ENCODE results near the gene SLC8A1. TPM values are rescaled to one million over a fixed set of nuclear protein-coding genes. Genes with fewer than 3 reads are reported as not detected.
A peak's percentile ranks its signal among the peaks of the same experiment; 100 is the strongest.

Gene SLC8A1
- total RNA-seq, 1 donor from 2014 or later: 0.13 TPM

DNA sequence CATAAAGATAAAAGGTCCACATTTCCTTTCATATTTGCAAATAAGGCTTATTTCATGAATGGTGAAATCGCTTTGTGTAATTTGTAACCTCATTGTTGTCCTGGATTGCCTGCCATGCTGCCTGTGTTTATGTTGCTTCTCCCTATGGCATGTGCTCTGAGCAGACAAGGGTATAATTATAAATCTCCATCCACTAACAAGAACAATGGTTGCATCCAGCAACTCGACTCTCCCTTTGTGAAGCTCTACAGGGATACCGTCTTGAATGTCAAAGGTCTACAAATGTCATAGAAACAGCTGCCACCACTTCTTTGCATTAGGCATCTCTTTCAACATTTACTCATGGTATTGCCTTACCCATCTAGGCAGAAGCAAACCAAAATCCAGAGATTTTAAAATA is 209.6 kb downstream of the SLC8A1 start:
- DNase-seq (ENCODE audit: low read depth in 2 of 2): no peak

DNA sequence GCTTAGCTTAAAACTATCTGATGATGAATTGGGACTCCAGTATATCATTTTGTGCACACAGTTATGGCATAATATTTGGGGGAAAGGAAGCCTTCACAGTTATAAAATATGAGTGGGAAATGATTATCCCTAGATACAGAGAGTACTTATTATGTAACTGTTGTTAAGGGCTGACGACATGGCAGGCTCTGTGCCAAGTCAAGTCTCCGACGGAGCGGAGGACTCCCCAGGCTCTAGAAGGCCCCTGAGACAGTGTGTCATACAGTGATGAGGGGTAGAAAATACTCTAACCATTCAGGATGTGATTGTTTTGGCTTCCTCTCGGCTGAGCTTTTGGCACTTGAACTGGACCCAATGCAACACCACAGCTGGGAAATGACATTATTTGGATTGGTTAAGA is 211.8 kb downstream of the SLC8A1 start:
- DNase-seq (ENCODE audit: low read depth in 2 of 2): peak in 1 of 2 donors; percentile 46

DNA sequence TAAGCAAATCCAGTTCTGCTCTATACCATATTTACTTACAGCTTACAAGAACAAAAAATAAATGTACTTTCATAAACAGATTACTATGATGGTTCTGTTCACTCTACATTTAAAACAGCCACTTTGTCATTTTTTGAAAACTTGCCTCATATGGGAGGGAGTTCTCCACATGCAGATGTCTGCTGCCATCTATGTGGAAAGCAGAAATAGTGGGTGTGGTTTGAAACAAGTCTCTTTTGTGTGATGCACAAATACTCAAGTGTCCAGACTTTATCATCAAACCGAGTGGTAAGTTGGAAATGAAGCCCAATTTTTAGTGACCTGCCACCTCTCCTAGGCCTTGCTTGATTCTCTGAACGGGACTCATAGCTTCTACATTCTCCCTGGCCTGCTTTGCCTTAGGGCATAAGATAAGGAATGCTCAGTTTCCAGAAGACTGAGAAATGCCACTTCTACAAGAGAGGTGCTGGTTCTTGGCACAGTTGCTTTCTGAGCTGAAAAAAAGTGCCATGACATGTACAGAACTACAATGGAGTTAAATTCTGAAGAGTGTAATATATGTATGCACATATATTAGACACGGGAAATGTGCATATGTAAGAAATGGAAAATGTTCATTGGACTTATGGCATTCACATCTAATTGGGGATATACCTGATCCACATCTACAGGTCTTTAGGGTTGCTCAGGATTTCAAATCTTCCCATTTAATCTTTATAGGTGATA is 221.0 kb downstream of the SLC8A1 start:
- no peak for DNase-seq (ENCODE audit: low read depth in 2 of 2)

DNA sequence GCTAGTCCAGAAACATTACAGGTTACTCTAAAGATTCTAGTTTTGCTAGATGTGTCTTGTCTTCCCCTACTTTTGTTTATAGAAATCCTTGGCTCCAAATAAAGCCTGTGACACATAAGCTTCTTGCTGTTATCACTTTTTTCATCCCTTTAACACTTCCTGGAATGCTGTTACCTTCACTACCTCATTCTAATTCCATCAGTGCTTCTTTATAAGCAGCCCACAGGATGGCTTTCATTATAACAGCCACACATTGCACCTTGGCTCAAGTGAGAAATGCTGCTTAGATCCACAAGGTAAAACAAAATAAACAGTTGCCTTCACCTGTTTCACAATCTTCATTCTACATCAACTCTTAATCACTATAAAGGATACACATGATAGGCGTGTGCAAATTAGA is 221.7 kb downstream of the SLC8A1 start:
- DNase-seq (ENCODE audit: low read depth in 2 of 2): no peak

DNA sequence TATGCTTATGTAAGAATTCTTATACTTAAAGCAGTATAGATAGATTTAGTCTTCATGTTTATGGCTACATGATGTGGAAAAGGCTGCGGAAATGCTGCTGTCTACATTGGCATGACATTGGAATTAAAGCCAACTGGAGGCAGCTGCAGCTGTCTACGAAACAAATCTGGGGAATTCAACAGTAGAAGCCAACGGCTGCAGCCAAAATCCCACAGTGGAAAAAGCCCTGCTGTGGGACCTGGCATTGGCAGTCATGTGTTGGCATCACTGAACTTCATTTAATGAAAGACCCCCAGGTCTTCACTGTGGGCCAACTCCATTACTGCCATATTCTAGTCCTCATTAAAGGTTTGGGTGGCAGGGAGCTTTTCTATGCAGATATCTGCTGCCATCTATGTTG is 223.6 kb downstream of the SLC8A1 start:
- no peak for DNase-seq (ENCODE audit: low read depth in 2 of 2)

DNA sequence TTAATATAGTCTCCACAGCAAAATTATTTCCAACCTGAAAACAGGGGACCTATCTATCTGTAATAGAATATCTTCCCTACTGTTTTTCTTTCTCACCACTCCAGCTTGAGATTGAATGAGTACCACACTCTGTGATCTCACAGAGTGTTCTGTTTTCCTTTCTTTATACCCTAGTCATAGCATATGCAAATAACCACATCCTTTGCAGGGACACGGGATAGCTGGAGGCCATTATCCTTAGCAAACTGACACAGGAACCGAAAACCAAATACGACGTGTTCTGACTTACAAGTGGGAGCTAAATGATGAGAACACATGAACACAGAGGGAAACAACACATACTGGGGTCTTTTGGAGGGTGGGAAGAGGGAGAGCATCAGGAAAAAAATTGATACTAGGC is 224.7 kb downstream of the SLC8A1 start:
- no peak for DNase-seq (ENCODE audit: low read depth in 2 of 2)

DNA sequence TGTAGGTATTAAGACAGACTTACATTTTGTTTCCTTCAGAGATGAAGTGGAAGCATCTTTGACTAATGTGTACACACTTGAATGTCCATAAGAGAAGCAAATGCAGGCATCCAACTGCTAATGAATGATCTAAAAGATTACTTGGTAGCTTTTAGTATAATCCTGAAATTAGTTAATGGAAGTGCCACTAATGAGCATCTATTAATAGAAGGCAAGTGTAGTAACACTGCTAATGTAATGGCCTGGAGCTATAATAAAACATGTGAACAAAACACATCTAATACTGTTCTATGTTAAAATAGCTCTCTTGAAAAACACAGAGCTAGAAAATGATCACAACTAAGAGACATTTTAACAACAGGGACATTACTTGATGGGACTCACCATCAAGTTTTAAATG is 225.3 kb downstream of the SLC8A1 start:
- DNase-seq (ENCODE audit: low read depth in 2 of 2): no peak

DNA sequence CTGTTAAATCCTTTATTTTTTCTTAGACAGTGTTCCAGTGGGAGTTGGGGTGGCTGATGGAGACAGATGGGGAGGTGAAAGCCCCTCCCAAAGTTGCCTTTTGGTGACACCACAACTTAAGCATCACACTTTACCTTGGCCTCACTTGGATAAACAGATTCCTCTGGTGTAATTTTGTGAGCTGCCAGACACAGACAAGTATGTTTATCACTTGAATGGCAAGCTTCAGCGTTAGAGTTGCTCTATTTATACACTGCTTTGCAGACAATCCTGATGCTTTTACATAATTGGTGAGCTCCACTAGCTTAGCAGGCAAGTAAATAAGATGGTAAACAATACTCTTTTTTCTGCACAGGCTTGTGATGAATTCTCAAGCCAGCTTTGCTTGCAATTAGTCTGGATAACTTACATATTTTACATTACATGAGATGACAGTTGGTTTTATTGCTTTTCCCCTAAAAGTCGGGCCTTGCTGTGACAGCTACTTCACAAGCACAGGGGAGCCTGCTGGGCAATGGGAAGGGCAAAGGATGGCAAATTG is 226.2 kb downstream of the SLC8A1 start:
- no peak for DNase-seq (ENCODE audit: low read depth in 2 of 2)

DNA sequence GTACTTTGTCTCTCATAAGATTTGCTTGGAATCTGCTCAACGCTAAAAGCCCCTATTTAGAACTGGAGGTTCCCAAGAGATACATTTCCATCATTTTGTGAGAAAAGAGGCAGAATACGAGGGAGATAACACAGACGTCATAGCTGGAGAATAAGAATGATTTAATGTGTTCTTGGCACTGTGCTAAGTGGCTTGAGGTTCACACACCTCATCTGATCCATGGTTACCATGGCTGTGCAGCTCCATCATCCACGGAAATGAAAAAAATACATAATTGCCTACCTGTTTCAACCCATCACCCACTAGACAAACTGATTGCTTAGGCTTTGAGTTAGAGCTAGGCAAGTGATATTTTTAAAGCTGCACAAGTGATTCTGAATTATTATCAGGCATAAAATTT is 227.6 kb downstream of the SLC8A1 start:
- DNase-seq (ENCODE audit: low read depth in 2 of 2): no peak

DNA sequence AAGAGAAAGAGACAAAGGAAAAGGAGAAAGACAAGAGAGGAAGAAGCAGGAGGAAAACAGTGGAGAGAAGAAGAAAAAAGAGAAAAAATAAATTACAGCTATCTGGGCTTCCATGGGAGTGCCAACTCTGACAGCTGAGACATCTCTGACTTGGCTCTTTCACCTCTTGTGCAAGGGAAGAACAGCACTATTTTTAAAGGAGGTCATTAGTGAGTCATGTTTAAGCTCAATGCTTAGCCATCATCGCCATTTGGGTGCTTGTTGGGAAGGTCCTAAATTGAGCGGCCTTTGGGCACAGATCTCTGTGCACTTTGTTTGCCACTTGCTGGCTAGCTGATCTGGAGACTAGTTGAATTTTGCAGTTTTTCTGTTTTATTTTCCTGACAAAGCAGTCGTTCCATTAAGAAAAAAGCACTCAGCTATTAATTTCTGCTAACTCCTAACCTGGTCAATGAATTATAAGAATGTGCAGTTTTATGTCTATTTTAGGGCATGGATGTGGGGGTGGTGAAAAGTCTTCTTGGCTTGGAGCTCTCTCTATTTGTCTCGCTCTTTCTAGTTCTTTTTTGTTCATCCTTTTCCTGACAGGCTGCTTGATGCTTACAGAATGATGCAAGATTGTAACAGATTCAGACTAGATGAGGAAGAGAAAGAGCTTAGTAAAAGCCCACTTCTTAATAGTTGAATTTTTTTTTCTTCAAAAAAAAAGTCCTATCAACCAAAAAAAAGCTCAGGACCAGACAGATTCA is 231.5 kb downstream of the SLC8A1 start:
- DNase-seq (ENCODE audit: low read depth in 2 of 2): no peak

DNA sequence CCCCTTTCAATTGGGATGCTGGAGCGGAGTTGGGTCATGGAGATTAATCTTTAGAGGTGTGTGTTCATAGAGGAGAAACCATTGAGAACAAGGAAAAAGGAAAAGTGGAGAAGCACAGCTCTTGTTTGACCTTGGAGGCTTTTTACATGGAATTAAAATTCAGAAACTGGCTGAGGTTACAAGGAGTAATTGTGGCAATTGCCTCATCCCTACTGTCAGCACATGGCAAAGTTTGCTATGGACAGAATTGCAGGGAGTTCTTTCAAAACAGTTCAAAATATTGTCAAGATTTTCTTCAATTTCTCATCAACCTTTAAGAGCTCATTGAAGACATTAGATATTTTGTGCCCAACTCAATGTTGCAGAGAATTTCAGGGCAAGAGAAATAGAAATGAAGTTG is 232.7 kb downstream of the SLC8A1 start:
- DNase-seq (ENCODE audit: low read depth in 2 of 2): no peak

DNA sequence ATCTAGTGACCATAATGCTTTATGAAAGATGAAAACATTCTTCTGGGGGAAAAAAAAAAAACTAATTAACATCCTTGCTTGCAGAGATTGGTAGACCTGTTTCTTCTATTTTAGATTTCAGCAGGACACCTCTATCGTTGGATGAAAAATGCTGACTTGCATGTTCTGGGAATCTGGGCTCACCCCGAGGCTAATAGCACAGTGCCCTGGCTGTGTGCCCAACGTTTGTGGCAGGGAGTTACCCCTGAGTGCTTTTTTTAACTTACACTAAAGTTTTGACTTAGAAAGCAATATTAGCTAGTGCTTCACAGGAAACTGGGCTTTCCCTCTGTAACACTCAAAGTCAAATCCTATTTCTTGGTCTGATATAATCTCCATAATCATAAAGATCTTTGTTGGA is 233.2 kb downstream of the SLC8A1 start:
- DNase-seq (ENCODE audit: low read depth in 2 of 2): no peak

DNA sequence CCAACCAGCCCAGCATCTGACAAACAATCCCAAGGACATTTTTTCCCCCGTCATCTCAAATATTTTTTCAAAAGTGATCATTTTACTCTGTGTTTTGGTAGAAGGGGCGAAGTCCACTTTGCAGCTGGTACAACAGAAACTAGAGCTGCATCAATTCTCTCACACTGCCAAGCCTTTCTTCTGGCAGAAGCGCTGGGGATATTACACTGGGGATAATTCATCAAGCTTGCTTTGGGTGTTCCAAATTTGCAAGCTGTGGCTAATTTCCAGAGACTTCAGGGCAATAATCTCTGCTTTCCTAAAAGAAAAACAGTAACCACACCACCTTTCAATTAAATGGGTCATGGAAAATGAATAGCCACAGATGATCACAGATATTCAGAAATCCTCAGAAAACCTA is 238.3 kb downstream of the SLC8A1 start:
- DNase-seq (ENCODE audit: low read depth in 2 of 2): no peak

DNA sequence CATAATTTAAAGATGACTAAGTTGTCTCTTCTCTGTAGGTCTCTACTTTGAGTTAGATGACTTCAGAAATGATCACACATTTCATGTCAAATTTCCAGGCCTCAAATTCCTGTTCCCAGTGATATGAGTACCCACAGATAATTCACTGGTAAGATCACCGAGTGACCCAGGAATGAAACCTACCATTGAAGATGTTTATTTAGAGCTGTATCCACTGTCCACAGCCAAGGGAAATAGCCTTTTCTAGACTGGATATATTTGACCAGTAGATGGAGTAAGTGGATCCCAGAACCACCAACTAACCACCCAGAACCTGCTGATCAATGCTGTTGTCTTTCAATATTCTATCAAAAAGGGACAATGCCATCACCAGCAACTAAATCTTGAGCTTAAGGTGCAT is 238.8 kb downstream of the SLC8A1 start:
- peak in 1 of 2 donors; percentile 5 for DNase-seq (ENCODE audit: low read depth in 2 of 2)

DNA sequence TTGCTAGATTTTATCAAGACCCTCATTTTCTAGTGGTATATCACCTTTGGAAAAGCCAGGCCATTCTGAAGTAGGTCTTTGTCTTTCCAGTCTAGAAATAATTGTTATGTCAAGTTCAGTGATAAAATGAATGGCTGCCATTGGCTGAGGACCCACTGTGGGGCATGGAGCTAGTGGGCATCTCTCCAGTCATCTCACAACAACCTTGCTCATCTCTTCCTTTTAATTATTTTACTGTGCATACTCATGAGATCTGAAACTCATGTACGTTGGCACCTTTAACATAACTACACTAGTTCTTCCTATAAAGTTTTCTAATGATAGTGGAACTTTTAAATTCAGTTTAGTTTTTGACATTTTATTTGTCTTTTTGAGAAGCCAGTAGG is 240.9 kb downstream of the SLC8A1 start:
- DNase-seq (ENCODE audit: low read depth in 2 of 2): no peak

DNA sequence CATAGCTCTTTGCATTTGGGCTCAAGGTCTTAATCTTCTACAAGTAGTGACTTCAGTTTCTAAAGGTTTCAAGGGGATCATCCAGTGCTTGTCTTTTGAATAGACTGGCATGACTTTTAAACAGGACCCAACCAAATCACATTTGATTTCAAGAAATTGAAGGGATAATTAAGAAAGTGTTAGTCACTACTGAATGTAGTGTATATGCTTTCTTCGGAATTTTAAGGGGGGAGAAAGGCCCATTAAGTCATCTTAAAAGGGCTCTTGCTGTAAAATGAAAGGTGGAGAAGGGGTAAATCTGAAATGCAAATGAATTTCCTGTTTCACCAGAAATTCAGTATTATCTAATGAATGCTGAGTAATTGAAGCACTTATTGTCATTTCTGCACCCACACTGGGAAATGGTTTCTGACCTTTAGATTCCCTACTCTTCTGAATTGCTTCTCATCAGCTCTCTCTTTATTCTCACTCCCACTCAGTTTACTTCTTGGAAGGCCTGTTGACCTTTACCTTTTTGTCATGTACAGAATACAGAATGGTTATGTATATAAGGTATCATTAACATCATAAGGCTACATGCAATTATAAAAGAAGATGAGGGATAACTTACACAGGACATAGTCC is 241.4 kb downstream of the SLC8A1 start:
- no peak for DNase-seq (ENCODE audit: low read depth in 2 of 2)

DNA sequence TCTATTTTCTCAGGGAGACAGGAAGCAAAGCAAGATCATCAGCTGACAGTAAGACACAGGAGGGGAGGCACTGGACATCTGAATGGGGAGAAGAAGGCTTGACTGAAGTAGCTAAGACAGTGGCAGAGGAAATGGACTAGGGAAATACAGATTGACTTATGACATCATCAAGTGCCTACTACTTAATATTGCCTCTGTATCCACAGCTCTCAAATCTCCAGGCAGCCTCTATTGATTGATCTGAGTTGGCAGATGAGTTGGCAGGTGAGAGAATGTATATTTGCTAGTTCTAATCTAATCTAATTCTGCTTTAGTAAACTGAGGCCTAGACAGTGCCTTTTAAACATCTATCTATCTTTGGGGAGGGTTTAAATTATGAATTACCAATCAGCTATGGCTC is 242.1 kb downstream of the SLC8A1 start:
- DNase-seq (ENCODE audit: low read depth in 2 of 2): no peak

DNA sequence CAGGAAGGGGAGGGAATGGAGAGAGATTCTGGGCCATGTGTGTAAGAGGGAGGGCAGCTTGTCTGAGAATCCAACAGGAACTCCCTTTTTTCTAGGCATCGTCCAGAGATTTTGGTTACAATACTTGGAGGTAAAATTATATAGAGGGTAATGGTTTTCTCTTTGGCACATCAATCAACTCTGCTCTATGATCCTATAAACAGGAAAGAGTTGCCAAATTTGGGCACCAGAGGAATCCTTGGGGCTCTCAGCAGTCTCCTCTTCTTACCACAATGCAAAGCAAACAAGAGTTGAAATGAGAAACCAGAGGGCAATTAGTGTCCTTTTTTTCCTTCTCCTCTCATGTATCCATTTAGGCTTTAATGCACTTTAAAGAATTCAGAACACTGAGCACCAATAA is 243.4 kb downstream of the SLC8A1 start:
- DNase-seq (ENCODE audit: low read depth in 2 of 2): no peak

DNA sequence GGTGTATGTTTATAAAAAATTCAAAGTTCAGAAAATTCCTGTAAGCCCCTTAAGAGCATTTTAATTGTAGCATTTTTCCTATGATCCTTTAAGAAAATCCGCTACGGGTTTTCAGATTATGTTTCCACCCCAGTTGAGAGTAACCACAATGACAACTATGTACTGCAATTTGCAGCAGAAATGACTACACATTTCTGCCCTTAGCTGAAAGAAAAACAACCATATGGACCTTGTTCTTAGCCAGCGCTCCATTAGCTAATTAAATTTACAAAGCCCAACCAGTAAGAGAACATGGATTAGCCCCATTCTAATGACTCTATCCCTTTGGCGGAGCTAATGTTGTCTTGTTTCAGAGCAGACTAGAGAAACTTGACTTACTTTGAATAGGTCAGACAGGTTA is 247.6 kb downstream of the SLC8A1 start:
- no peak for DNase-seq (ENCODE audit: low read depth in 2 of 2)

DNA sequence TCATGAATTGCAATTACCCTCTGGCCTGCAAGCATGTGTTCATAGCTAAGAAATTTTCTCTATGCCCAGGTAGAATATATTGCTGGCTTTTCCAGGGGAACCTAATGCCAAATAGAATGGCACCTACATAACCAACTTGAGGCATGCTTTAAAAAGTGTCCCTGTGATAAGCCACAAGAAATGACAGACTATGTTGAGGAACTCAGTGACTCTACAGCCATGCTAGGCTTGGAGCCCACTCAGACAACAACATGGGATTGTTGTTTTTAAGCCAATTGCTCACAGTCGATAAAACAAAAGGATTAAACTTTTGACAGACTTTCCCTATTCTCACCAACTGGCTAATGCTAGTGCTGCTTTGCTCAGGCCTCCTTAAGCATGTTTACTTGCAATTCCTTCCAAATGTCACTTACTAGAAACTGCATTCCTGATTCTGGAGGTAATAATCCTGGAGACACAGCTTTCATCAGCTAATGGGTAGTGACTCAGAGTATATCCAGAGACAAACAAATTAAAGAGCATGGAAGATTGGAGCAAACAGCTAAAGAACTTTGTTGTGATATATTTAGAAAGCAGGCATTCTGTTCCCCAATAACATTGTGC is 249.0 kb downstream of the SLC8A1 start:
- DNase-seq (ENCODE audit: low read depth in 2 of 2): no peak

DNA sequence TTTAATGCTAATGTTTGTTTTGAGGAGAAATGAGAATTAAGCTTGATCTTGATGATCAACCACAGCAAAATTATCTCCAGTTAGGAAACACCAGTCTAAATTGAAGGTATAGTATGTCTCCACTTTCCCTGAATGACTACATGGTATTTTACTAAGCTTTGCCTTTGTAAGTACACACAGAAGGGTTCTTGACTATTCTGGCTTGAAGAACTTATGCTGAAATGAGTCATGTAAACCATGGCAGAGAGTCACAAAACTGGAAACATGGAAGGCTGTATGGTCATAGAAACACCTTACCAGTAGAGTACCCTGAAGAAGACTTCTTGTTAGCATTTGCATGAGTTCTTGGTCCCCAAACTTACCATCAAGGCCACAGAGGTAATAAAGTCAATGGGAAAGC is 250.5 kb downstream of the SLC8A1 start:
- DNase-seq (ENCODE audit: low read depth in 2 of 2): no peak

DNA sequence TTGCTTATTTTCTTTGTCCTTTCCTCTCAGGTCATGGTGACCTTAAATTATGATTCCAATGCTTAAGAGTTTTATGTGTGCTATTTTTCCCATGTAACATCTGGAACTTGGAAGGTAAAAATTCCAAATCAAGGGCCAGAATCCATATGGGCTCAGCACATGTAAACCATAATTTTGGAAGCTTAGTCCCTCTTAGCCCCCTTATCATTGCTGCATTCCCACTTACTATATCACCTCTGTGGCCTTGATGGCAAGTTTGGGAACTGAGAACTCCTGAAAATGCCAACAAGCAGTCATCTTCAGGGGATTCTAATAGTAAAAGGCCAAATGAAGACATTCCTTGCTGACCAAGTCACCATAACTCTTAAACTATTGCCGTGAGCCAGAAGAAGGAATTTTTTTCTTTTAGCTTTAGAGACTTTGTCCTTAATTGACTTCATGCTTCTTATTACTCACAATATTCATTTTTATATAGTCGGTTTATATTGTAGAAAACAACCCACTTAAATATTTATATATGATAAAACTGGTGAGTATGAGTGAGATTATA is 251.4 kb downstream of the SLC8A1 start:
- no peak for DNase-seq (ENCODE audit: low read depth in 2 of 2)

Data from dermis microvascular lymphatic vessel endothelial cell (primary cell).